Fibroblast of lung (primary cell): Measurements from ENCODE around the gene PHIP.

Experiments used
- CTCF ChIP-seq, 2 donors: IDR thresholded peaks in 1 of 2; conservative IDR thresholded peaks in 1 of 2; 1 replicate in 1 of 2; 2 replicates in 1 of 2; pipeline ENCODE4 v1.5.1; 2011 to 2012; ENCODE audit warnings: low read length in 2 of 2, control low read depth in 1 of 2, inconsistent platforms in 1 of 2, low read depth in 1 of 2, mild to moderate bottlenecking in 1 of 2
- EZH2 ChIP-seq: IDR thresholded peaks from 2 replicates; pipeline ENCODE4 v1.5.1; 2012; ENCODE audit warnings: low read length, control low read depth, mild to moderate bottlenecking; ENCODE audit errors: missing control alignments

DNA sequence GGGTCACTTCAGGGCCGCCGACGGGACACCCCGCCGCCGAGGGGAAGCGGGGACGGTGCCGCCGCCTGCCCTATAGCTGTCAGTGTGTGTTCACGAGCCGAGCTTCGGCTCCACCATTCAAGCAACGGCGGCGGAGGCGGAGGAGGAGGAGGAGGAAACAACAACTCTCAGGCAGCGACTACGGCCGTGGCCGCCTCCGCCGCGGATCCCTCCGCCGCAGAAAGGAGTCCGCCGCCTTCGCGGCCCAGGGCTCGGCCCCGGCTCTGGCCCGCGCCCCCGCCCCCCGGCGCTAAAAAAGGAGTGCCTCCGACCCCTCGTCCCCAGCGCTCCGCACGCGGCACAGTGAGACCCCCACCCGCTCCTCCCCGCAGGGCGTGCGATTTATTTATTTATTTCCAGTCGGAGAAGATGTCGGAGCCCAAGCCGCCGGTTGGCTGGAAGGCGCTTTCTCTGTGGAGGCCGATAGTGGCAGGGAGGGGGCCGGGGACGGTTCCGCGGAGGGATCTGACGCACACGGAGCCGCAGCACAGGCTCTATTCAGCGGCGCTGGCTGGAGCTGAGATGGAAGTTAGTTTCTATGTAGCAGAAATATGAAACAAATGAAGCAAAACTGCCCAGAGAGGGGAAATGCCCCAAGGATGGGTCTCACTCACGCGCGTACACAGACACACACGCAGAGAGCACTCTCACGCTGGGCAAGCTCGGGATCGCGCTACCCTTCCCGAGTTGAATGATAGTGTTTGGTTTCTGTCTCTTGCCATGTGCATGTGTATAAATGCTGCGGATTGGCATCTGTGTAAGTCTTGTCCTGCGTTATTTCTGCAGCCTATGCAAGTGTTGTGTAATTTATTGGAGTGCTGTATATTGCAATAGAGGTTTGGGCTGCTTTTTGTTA lies at the start of gene PHIP:
- no peak for TF ChIP-seq CTCF (conservative IDR thresholded peaks at IDR 0.05 in 1 of 2, IDR thresholded peaks at IDR 0.05 in 1 of 2; ENCODE audit: low read depth in 1 of 2, low read length in 2 of 2)
- no peak for TF ChIP-seq EZH2
